Caco-2 (cell line): ENCODE results near the gene DDX25. TPM values are rescaled to one million over a fixed set of nuclear protein-coding genes. Genes with fewer than 3 reads are reported as not detected.

Source experiments
- BruUV-seq: library from RNA; stranded (reverse); fragments of 400-500 nt; replicated peaks from 2 replicates; lab custom pipeline; 2021; lab: Mats Ljungman, UMichigan
- CTCF ChIA-PET: fragments of 300-600 bp; sonication (Branson Sonifier 250); formaldehyde crosslinking; loops from one replicate; lab custom pipeline; 2022; ENCODE audit warnings: antibody characterized with exemption; lab: Charles Lee
- POLR2A ChIA-PET: fragments of 300-600 bp; sonication (Branson Sonifier 250); formaldehyde crosslinking; loops from one replicate; lab custom pipeline; 2022; ENCODE audit warnings: antibody characterized with exemption; lab: Charles Lee
- DNase-seq, 2 experiments: peaks; one replicate each; pipeline versions ENCODE4 v3.0.0 to v3.0.0-alpha.2; 2020 to 2022
- H3K27me3 ChIP-seq: replicated peaks from 2 replicates; pipeline ENCODE4 v1.6.0; 2011; ENCODE audit warnings: low read length; ENCODE audit not compliant: control insufficient read depth, insufficient read depth
- H3K36me3 ChIP-seq: 2 replicates; pipeline ENCODE4 v1.5.1; 2011; ENCODE audit warnings: low read length; ENCODE audit not compliant: control insufficient read depth, insufficient read depth
- H3K4me1 ChIP-seq: fragments of 250-450 bp; sonication (Bioruptor Pico); 2 replicates; pipeline ENCODE4 v1.5.1; 2020; ENCODE audit warnings: mild to moderate bottlenecking
- H3K4me3 ChIP-seq: 2 replicates; pipeline ENCODE4 v1.5.1; 2011; ENCODE audit warnings: low read depth, mild to moderate bottlenecking, control low read depth, low read length
- H3K9me3 ChIP-seq: fragments of 250-450 bp; sonication (Bioruptor Pico); 2 replicates; pipeline ENCODE4 v1.5.1; 2020; ENCODE audit warnings: mild to moderate bottlenecking, moderate library complexity
- H3K27ac Mint-ChIP-seq: one replicate; pipeline ENCODE4 v1.8.0; 2022; ENCODE audit warnings: mixed read lengths; ENCODE audit not compliant: unreplicated experiment
- H3K27me3 Mint-ChIP-seq: one replicate; pipeline ENCODE4 v1.8.0; 2022; ENCODE audit warnings: mixed read lengths; ENCODE audit not compliant: insufficient read depth, unreplicated experiment
- H3K36me3 Mint-ChIP-seq: one replicate; pipeline ENCODE4 v1.8.0; 2022; ENCODE audit warnings: mild to moderate bottlenecking, mixed read lengths; ENCODE audit not compliant: insufficient read depth, unreplicated experiment
- H3K4me1 Mint-ChIP-seq: one replicate; pipeline ENCODE4 v1.8.0; 2022; ENCODE audit warnings: low read depth, mixed read lengths; ENCODE audit not compliant: unreplicated experiment
- H3K4me3 Mint-ChIP-seq: one replicate; pipeline ENCODE4 v1.8.0; 2022; ENCODE audit warnings: mild to moderate bottlenecking, moderate library complexity, mixed read lengths; ENCODE audit not compliant: unreplicated experiment
- H3K9me3 Mint-ChIP-seq: one replicate; pipeline ENCODE4 v1.8.0; 2022; ENCODE audit warnings: mixed read lengths; ENCODE audit not compliant: unreplicated experiment
- intact Hi-C: fragments of 100-400 bp; cut with micrococcal nuclease; formaldehyde crosslinking; loops from one replicate; pipeline ENCODE4 v1.10.0; 2022; ENCODE audit not compliant: unreplicated experiment
- total RNA-seq: library from RNA; stranded (reverse); gene quantifications from 2 replicates; pipeline ENCODE4 v1.2.3, GENCODE V29; 2022
- TF ChIP-seq, protein P1 (sequence below), 2 experiments: fragments of 200-600 bp in 1 of 2; IDR thresholded peaks; 1 replicate in 1 of 2; 2 replicates in 1 of 2; pipeline versions ENCODE4 v1.5.1 to v1.8.0; 2011 to 2022; ENCODE audit warnings: antibody characterized with exemption in 1 of 2, control low read depth in 1 of 2, inconsistent platforms in 1 of 2, low read depth in 1 of 2, low read length in 1 of 2, mild to moderate bottlenecking in 1 of 2, moderate library complexity in 1 of 2; ENCODE audit not compliant: insufficient read depth in 1 of 2, severe bottlenecking in 1 of 2, unreplicated experiment in 1 of 2

DDX25 gene
- total RNA-seq, 1 experiment from 2014 or later, result not detected

DNA sequence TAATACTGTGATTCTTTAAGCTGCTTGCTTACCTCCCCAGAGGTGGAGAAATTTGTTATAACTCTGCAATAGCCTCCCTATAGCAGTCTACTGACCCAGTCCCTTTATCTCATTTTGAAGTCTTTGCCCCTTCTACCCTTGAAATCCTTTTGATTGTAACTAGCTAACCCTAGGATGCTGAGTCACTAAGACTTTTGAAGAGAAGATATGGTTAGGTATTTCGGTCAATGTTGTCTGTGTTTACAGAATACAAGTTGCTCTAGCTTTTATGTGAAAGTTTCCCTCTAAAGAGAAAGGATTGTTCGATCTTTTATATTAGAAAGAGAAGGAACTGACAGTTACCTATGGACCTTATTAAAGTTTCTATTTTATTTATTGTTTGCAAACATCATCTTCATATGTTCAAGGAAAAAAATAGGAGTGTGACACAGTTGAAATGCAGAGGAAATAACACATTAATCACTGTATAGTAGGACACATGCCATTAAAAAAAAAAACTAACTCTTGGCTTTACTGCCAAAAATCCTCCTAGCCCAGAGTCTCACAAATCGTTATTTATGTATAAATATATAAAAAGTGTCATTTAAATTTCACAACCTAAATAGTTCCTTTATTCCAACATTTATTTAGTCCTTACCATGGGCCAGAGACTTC, 13.7 kb upstream of the DDX25 start:
- TF ChIP-seq, protein P1, sequence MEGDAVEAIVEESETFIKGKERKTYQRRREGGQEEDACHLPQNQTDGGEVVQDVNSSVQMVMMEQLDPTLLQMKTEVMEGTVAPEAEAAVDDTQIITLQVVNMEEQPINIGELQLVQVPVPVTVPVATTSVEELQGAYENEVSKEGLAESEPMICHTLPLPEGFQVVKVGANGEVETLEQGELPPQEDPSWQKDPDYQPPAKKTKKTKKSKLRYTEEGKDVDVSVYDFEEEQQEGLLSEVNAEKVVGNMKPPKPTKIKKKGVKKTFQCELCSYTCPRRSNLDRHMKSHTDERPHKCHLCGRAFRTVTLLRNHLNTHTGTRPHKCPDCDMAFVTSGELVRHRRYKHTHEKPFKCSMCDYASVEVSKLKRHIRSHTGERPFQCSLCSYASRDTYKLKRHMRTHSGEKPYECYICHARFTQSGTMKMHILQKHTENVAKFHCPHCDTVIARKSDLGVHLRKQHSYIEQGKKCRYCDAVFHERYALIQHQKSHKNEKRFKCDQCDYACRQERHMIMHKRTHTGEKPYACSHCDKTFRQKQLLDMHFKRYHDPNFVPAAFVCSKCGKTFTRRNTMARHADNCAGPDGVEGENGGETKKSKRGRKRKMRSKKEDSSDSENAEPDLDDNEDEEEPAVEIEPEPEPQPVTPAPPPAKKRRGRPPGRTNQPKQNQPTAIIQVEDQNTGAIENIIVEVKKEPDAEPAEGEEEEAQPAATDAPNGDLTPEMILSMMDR (IDR thresholded peaks at IDR 0.05; ENCODE audit: insufficient read depth in 1 of 2, low read depth in 1 of 2, low read length in 1 of 2, severe bottlenecking in 1 of 2, unreplicated experiment in 1 of 2), result no peak
- no peak for DNase-seq
- ChIA-PET POLR2A (no interaction called here), CTCF (no interaction called here)
- Histone ChIP-seq H3K36me3 (no peaks in the 10 kb centered on the region), H3K4me1 (0 out of 2 replicates have a peak, but pooled peaks cover 6% of the 10 kb centered on the region), H3K9me3 (no peaks in the 10 kb centered on the region), H3K27me3 (no peaks in the 10 kb centered on the region), H3K4me3 (no peak overlapping the region)
- Mint-ChIP-seq H3K4me3 (no peak overlapping the region), H3K9me3 (no peaks in the 10 kb centered on the region), H3K27ac (no peak overlapping the region), H3K36me3 (peaks cover 8% of the 10 kb centered on the region), H3K4me1 (peaks cover 8% of the 10 kb centered on the region), H3K27me3 (no peaks in the 10 kb centered on the region)
- BruUV-seq, result TSS peak; percentile 2
- intact Hi-C loops, result no loop called here

DNA sequence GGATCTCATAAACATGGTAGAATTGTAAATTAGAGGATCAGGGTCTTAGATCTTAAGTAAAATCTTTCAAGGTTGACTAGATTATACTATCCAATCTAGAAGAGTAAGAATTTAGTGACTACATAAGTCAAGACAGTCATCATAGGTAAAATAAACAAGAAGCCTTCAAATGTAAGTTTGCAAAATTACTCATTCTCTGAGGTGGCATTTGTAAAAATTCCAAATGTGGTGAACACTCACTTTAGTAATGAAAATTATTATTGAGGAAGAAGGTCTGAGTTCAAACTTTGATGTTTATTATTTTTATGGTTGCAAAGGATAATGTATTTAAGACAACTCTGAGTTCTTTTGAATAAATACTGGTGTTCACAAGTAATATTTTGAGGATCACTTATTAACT, 12.2 kb upstream of the DDX25 start:
- H3K4me1 ChIP-seq, result 0 out of 2 replicates have a peak, but pooled peaks cover 6% of the 10 kb centered on the region
- TF ChIP-seq, protein P1 (IDR thresholded peaks at IDR 0.05; ENCODE audit: insufficient read depth in 1 of 2, low read depth in 1 of 2, low read length in 1 of 2, severe bottlenecking in 1 of 2, unreplicated experiment in 1 of 2), result no peak
- peaks cover 8% of the 10 kb centered on the region for H3K4me1 Mint-ChIP-seq
- ChIA-PET POLR2A (no interaction called here), CTCF (interaction anchor here (0.6 kb wide), 1 partner anchor 222 kb away, joined by 8 read pairs; no protein-coding TSS in a partner anchor)
- no peaks in the 10 kb centered on the region for H3K36me3 ChIP-seq
- H3K27me3 ChIP-seq, result no peaks in the 10 kb centered on the region
- H3K9me3 Mint-ChIP-seq, result no peaks in the 10 kb centered on the region
- no peak for DNase-seq
- no peak overlapping the region for H3K4me3 Mint-ChIP-seq
- H3K4me3 ChIP-seq, result no peak overlapping the region
- H3K9me3 ChIP-seq, result no peaks in the 10 kb centered on the region
- no peak overlapping the region for H3K27ac Mint-ChIP-seq
- no TSS peak for BruUV-seq
- no peaks in the 10 kb centered on the region for H3K27me3 Mint-ChIP-seq
- peaks cover 8% of the 10 kb centered on the region for H3K36me3 Mint-ChIP-seq
- intact Hi-C loops, result no loop called here

DNA sequence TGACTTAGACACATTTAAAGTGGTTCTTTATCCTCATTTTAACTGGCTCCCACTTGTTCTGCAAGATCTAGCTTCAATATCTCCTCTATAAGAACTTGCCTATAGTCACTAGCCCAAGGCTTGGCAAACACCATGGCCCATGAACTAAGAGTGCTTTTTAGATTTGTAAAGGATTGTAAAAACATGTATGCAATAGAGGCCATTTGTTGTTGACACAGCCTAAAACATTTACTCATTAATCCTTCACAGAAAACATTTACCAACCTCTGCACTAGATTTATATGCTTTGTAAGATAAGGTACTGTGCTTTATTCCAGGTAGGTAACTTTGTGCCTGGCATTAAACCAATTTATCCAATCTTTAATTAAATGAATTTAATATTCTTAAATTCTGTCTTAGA, 11.3 kb upstream of the DDX25 start:
- CTCF ChIA-PET, result interaction anchor here (0.8 kb wide), 1 partner anchor 17 kb away, joined by 3 read pairs; no protein-coding TSS in a partner anchor
- no TSS peak for BruUV-seq
- TF ChIP-seq, protein P1 (IDR thresholded peaks at IDR 0.05; ENCODE audit: insufficient read depth in 1 of 2, low read depth in 1 of 2, low read length in 1 of 2, severe bottlenecking in 1 of 2, unreplicated experiment in 1 of 2), result no peak
- H3K36me3 Mint-ChIP-seq, result peaks cover 8% of the 10 kb centered on the region
- no peaks in the 10 kb centered on the region for H3K27me3 Mint-ChIP-seq
- Histone ChIP-seq H3K36me3 (no peaks in the 10 kb centered on the region), H3K27me3 (no peaks in the 10 kb centered on the region), H3K9me3 (no peaks in the 10 kb centered on the region), H3K4me1 (0 out of 2 replicates have a peak, but pooled peaks cover 6% of the 10 kb centered on the region), H3K4me3 (no peak overlapping the region)
- intact Hi-C loops, result no loop called here
- DNase-seq, result no peak
- no peaks in the 10 kb centered on the region for H3K9me3 Mint-ChIP-seq
- no peak overlapping the region for H3K4me3 Mint-ChIP-seq
- peaks cover 8% of the 10 kb centered on the region for H3K4me1 Mint-ChIP-seq
- no peak overlapping the region for H3K27ac Mint-ChIP-seq
- POLR2A ChIA-PET, result no interaction called here
